NCI-H1417 treated with DMSO at 0.1 percent for 48 hours (cell line): ENCODE data around the gene ELK3.

Experiments
- DNase-seq: peaks from one replicate; lab custom pipeline; 2025; lab: John Stamatoyannopoulos, UW

ELK3 gene

DNA sequence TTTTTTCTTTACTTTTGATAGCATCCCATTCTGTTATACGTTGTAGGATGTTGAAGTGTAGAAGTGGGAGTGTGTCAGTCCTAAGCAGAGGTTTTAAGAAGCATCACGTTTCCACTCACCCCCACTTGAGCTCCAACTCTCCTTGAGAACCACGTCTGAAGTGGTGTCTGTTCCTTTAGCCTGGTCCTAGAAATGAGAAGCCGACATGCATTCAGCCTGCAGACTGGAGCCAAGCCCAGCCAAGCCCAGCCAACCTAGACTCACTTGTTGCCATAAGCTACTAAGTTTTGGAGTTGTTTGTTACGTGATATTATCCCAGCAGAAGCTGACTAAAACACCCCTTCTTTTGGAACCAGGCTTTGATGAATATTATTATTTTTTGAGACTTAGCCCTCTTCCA lies 4.4 kb upstream of the ELK3 start:
- DNase-seq: no peak

DNA sequence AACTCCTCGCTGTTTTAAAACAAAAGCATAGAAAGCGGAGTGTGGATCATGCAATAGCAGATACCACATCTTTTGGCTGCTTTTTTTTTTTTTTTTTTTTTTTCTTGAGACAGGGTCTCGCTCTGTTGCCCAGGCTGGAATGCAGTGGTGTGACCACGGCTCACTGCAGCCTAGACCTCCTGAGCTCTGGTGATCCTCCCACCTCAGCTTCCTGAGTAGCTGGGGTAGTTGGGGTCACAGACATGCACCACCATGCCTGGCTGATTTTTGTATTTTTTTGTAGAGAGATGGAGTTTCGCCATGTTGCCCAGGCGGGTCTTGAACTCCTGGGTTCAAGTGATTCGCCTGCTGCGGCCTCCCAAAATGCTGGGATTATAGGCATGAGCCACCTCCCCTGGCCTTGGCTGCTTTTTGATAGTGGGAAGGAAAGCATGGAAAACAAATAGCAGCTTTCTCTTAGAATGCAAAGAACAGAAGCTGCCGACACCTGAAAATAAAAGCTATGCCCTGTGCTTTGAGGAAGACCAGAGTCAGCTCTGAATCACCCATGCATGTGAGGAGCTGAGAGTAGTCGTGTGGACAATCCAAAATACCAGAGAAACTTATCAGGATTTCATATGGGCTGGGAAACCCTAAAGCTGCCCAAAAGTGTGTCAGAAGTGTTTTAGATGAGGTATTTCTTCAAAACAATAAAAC lies 3.6 kb upstream of the ELK3 start:
- no peak for DNase-seq

DNA sequence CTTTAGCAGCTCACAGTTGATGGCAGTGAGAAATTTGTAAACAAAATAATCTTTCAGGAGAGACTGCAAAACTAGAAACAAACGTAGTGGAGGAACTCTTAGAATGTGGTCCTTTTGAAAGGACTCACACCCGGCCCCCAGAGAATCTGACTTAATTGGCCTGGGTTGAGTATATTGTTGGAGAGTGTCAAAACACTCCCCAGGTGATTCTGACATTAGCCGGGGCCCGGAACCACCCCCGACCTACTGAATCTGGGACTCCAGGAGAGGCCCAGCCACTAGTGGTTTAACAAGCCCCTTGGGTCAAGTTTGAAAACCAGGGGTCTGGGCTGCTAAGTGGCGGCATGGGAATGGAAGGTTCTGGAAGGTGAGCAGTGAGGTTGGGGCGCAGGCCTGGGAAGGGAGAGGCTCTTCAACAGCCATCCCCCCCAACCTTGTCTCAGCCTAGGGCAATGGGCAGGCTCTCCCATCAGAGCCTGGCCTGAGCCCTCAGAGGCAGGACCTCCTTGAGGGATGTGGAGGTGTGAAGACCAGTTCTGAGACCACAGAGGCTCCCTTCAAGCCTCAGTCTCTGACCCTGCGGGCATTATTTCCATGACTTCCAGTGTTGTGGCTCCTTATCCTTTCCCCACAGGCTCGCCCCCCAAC lies 1.1 kb upstream of the ELK3 start:
- no peak for DNase-seq

DNA sequence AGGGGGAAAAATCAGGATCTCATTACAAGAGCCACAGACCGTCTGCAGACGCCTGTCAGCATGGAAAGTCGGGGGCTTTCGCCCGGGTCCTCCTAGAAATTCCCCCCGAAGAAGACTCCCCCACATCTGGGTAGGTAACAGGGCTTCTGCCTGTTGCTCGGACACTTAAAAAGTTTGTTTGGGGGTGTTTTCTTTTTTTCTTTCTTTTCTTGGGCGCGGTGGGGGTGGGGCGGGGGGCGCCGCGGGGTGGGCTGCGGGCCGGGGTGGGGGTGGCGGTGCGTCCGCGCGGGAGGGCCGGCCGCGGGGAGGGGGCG lies 358 bp downstream of the ELK3 start:
- DNase-seq: no peak

DNA sequence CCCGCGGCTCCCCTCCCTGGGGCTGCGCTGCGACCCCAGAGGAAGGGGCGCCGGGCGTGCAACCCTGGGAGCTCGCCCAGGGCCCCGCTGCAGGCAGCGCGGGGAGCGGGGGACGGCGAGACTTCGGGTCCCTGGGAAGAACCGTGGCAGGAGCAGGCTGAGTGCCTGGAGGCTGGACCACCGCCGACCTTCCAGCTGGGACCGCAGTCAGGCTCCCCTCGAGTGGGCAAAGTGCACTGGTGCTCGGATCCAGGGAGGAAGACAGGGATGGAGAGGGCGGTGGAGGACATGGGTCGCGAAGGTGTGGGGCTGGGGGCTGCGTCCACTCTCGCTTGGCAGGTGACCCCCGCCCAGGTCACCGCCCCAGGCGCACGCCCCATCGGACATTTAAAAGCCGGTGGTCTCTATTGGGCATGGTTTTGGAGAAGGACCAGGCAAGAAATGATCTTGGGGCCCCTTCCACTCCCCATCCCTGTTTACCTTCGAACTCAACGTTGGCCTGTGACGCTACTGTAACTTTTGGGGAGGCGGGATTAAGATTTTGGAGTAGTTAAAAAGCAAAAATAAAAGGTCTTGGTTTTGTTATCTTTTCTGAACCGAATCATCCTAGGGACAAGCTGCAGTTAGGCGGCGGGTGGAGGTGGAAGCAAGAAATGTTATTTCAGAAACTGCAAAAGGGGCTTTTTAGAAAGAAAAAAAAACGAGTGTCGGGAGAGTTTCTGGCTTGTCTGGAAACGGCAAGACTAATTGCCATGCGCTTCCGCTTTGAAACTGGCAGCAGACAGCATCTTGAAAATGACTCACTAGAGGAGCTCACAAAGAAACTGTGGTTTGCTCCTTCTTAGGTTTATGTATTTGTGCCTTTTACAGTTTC lies 1.0 kb downstream of the ELK3 start:
- no peak for DNase-seq

DNA sequence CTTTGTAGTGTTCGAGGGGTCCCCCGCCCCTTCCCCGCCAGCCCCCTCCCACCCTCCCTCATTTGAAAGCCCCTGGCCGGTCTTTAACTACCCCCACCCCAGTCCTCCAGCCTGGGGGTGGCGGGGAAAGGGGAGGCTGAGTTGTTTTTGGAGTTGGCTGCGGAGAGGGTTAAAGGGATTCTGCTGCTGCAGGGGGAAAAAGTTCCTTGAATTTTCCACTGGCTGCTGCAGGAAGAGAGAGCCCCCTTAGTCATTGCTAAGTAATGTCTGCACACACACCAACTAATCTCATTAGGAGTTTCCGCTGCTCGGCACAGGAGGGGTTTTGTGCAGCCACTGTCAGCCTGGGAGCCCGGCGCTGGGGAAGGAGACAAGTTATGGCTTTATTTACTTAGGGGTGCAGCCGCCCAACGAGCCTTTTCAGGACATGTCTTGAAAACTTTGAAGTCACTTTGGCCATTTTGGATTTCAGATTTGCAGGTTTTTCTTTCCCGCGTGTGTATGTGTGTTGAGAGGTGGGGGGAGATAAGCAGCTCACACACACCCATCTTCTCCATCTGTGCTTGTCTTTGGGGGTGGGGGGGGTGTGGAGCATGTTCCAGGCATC lies 1.8 kb downstream of the ELK3 start:
- no peak for DNase-seq

DNA sequence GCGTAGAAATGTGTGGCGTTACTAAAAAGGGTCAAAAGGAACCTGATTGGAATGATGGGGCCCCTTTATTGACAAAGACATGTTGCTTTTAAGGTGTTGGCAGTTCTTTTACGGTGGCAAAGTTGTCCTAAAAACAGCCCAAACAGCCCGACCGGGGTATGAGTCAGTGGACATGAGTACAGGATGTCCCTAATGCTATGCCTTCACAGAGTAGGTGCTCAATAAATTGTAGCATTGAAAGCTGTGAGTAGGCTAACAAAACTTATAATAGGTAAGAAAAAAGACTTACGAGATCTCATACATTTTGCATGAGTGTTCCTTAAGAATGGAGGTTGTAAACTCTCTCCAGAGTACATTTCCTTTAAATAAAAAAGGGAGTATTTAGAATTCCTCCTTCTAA lies 2.6 kb downstream of the ELK3 start:
- DNase-seq: no peak

DNA sequence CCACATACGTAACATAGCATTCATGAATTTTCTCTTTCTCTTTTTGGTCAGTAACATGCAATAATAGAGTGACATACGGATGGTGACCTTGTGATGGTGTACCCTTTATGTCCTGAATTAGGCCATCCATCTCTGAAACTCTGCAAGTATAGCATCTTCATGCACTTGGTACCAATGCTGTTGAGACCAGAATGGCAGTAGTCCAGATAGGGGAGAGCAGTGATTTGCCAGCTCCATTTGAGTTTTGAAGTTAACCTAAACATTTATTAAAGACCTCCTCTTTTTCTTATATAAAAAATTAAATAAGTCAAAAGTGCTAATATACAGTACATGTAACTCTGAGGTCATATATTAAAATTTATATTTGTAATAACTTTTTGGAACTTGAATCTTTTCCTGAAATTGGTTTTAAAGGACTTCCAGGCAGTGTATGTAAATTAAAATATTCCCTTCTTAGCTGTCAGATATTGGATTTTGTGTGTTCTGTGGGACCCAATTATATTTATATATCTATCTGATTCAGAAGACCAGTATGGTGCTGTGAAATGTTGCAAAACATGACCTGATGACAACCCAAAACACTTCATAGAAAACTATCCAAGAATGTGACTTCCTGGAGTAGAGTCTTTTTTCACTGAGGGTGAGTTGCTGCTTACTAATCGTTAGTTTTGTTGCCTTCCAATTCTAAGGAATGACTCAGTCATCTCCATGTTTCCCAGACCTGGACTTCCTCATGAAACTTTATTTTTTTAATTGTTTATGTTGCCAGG lies 3.5 kb downstream of the ELK3 start:
- DNase-seq: no peak

DNA sequence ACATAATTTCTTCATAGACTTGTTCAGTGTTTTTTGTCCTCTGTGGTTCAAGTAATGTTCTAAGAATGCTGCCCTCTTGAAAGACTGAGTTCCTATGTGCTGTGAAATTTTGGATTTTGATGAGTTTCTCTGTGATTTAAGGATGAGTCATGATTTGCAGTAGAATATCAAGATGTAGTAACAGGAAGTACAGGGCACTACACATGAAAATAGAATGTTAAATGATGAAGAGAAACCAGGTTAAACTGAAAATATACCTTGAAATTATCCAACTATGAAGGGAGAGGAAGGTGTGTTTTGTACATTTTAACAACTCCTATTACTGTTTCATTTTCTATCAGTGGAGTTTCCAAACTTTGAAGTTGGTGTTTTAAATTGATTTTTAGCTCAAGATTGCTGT lies 4.8 kb downstream of the ELK3 start:
- DNase-seq: no peak

DNA sequence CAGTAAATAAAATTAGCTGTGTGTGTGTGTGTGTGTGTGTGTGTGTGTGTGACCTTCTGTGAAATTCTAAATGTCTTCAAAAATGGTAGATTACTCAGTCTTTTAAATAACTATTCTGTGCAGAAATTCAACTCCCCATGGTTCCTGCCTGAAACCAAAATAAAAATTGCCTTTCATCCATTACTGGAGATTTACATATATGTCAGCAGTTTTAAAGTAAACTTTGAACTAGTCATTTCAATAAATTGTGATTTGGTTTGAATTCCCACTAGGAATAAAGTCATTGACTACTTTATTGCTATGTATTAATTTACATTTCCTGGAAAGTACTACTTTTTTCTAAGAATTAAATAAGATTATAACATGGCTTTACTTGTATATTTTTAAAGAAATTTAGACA lies 5.3 kb downstream of the ELK3 start:
- no peak for DNase-seq

DNA sequence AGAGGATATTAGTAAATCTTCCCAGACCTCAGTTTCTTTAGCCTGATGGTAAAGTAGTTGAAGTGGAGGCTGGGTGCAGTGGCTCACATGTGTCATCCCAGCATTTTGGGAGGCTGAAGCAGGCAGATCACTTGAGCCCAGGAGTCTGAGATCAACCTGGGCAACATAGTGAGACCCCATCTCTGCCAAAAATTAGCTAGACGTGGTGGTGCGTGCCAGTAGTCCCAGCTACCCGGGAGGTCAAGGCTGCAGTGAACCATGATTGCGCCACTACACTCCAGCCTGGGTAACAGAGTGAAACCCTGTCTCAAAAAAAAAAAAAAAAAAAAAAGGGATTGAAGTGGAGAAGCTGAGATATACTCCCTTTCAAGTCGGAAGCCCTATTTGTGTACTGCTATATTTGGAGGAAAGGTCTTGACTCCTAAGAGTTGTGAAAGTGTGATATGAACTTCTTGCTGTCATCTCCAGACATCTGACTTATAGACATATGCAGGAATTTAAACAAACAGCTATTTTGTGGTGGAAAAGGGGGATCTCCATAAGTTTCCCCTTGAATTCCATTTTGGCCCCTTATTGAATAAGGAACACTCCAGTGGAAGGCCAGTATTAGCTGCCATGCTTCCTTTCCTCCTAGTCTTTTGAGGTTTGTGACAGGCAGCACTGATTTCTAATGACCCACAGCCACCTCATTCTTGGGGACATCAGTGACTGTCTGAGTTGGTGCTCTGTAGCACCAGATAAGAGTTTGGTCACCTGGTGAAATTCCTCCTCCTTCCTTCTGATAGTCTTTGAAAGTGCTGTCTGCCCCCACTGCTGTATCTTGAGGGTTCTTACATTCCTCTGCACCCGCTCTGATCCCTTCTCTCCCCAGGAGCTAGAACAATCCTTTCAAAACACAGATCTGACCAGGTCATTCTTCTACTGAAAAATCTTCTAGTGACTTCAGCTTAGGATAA lies 7.4 kb downstream of the ELK3 start:
- no peak for DNase-seq

DNA sequence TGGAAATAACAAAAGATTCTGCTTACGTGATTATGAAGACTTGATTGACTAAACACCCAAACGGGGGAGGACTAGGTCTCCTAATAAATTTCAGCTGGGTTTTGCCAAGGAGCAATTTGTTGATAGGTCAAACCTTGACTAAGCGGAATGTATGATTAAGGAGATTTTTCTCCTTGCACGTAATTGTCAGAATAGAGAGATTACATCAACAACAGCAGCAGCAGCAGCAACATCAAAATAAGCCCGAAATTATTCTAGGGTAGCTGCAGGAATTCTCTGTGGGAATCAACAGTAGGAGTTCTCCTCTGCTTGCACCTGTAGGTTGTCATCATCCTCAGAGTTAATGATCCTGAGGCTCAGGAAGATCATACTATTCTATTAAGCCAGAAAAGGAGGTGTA lies 10.2 kb downstream of the ELK3 start:
- no peak for DNase-seq

DNA sequence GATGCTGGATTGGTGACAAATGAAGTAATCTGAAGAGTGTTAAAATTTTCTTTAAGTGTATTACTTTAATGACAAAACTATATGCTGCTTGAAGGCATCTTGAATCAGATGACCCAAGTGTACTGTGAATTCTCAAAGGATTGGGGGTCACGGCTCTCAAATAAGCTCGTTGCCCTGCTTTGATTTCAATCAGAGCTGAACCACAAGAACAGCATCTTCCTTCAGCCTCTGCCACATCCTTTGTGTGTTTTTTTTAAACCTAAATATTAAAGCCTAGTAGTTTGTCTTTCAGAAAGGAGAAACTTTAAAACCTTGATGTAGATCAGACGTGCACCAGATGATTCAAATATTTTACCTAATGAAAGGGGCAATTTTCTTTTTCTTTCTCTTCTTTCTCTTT lies 11.7 kb downstream of the ELK3 start:
- DNase-seq: no peak

DNA sequence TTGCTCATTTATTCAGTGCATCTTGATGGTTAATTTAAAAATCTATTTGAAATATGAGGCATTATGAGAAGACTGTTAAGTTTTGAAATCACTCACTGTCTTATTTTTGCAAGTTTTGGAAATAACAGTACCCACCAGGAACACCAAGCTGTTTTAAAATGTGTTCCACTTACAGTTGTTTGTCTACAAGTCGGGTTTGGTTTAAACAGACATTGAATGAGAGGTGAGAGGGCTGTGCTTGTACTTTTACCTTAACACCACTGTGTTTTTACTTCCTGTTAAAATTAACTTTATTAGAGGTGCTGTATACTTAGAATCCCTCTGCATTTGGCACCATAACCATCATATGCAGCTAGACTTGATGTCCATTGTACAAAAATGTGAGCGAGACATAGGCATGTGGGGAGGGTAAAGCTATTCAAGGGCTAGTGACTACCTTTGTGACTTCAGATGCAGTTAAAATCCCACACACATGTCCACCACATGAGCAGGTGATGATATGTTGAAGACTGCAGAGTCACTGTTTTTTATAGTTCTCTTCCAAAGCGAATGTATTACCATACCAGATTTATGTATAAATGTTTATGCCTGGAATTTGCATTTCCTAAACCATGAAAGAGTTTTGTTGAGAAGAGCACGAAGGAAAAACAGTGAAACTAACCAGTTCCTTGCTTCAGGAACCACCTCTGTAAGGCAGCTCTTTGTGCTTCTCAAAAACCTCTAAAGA lies 12.9 kb downstream of the ELK3 start:
- no peak for DNase-seq

DNA sequence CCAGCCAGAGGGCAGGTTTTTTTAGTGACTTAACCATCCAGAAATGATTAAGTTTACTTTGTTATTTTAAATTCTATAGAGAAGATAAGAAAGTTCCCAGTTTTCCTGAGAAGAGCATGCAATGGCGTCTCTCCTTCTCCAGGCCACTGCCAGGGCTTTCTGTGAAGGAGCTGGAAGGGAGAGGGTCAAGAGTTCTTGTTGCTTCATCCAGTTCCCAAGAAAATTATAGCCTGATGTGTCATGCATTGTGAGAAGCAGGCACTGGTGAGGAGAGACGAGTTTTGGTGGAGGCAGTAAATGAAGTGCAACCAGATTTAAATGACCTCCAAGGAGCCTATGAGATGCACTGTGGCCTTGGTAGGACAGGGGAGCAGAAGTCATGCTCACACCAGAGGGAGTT lies 14.2 kb downstream of the ELK3 start:
- DNase-seq: no peak

DNA sequence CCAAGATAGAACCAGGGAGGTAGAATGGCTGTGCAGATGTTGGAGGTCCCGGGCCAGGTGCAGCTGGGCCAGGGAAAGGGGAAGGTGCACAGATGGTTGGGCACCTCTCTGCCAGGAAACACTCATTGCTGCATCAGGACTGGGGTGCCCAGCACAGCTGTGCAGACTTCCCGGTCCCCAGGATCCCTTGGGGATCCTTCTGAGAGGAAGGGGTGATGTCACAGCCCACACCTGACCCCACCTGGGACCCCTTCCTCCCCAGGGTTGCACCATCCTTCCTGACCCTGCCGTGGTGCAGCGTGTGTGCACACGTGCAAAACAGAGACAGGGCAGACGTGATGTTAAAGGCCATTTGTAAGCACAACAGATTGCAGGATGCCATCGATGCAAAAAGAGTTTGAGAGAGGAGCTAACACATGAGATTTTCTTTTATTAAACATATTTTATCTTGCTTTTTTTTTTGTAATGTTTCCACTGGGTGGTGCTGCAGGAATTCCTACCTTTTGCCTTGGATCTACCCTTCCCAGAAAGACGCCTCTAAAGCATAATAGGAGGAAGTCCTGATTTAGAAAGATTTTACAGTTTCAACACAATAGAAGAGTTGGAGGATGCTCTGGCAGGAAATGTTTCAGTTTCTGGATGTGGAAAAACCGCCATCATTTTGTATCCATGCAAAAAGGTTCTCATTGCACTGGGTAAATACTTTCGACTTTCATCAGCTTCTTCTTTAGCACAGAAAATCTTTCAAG lies 14.8 kb downstream of the ELK3 start:
- DNase-seq: no peak

DNA sequence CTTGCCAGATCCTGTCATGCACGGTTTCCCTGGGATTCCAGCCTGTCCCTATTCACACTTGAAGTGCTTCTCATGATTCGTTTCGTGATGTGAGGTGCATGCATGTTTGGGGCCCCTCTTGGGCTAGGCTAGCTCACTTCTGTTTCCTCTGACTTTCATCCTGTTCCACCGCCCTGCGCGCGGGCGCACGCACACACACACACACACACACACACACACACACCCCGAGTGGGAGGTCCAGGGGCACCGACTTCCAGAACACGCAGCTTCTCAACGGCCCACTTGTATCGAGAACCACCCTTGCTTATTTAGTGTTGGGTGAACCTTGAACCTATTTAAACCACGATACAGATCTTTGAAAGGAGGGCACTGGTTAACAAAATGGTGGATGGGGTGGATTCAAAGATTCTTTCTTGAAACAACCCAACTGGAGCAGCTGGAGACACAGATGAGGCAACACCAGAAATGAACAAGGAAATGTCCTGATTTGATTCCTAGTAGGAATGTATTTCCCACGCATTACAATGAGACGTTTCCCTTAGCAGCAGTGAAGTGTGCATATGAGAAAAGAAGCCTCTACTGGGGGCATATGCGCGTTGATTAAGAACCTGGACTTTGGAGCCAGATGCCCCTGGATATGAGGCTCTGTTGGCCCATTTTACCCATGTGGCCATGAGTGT lies 16.3 kb downstream of the ELK3 start:
- DNase-seq: no peak

DNA sequence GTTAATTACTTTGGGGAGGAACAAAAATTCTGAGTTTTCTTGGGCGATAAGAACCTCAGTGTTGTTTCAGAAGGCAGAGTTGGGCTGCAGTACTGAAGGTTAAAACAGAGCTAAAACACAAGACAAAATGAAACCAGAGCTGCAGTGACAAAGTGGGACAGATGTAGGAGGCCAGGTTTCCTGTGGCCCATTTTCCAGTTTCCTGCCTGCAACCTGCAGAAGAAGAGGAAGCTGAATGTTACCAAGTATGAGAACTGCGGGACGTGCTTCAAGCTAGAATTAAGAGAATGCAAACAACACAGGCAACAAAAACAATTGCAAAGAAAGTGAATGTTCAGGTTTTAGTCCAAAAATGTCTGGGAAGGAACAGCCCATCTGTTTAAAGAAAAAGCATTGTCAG lies 17.8 kb downstream of the ELK3 start:
- DNase-seq: no peak
